Stimulated activated CD8-positive, alpha-beta memory T cell treated with anti-CD3 and anti-CD28 coated beads, Interleukin-4, amount 100 ng/mL, for 1 hour (primary cell): ENCODE results near the gene PPP2R5A.

Experiments
- DNase-seq, 2 donors: peaks; one replicate each; pipeline ENCODE4 v3.0.0-alpha.2; 2020; ENCODE audit warnings: low read depth in 2 of 2, low spot score in 1 of 2

Gene PPP2R5A

GRCh38 chr1:212410231-212410820 is 125.1 kb downstream of the PPP2R5A start:
- no peak for DNase-seq
